Prostate gland (tissue), 2 donors: ENCODE measurements around the gene OR5I1.

Source experiments
- CTCF ChIP-seq, 4 experiments: fragments of 200-600 bp in 2 of 4; fragments of 450-650 bp in 2 of 4; sonication (generic) in 2 of 4; IDR thresholded peaks; 1 replicate in 3 of 4; 2 replicates in 1 of 4; pipeline ENCODE4 v1.5.1; 2016 to 2019; ENCODE audit warnings: antibody characterized with exemption in 4 of 4, mild to moderate bottlenecking in 2 of 4, moderate library complexity in 2 of 4
- POLR2A ChIP-seq: fragments of 450-650 bp; IDR thresholded peaks from one replicate; pipeline ENCODE4 v1.6.1; 2016; ENCODE audit warnings: antibody characterized with exemption, mild to moderate bottlenecking

- TF ChIP-seq CTCF (IDR thresholded peaks at IDR 0.05) (no peak), POLR2A (no peak)
These were observed 31.7 kb upstream of the OR5I1 start for GRCh38 chr11:55967914-55968313.
